H1 (cell line): ENCODE measurements around the gene SNRNP70. TPM values are rescaled to one million over a fixed set of nuclear protein-coding genes. Genes with fewer than 3 reads are reported as not detected.

ENCODE experiments used
- RFX5 ChIP-seq: IDR thresholded peaks from 2 replicates; pipeline ENCODE4 v1.6.1; 2011; ENCODE audit warnings: low read depth, low read length, improper control_type of control experiment, borderline replicate concordance
- RNF2 ChIP-seq: fragments of 200-900, 300-1000 bp; sonication (generic); IDR thresholded peaks from 2 replicates; pipeline ENCODE4 v1.7.1; 2016; ENCODE audit warnings: borderline replicate concordance, low read depth, mild to moderate bottlenecking, antibody characterized with exemption, low read length; ENCODE audit not compliant: poor library complexity, severe bottlenecking; ENCODE audit errors: missing control alignments
- RXRA ChIP-seq: IDR thresholded peaks from 2 replicates; pipeline ENCODE4 v1.6.1; 2011; ENCODE audit warnings: low read depth, mild to moderate bottlenecking, low read length, moderate library complexity; ENCODE audit not compliant: insufficient read depth
- TBP ChIP-seq: IDR thresholded peaks from 2 replicates; pipeline ENCODE4 v1.6.1; 2011; ENCODE audit warnings: low read depth, low read length, improper control_type of control experiment
- polyA plus RNA-seq, 7 experiments: library from polyadenylated mRNA; depleted of rRNA in 3 of 7; stranded (reverse) in 5 of 7; unstranded in 2 of 7; fragments of >200 nt in 5 of 7; fragments of 200-250 nt in 2 of 7; gene quantifications; 1 replicate in 5 of 7; 2 replicates in 1 of 7; 4 replicates in 1 of 7; pipeline versions ENCODE4 v1.2.1 to v1.2.3, GENCODE V29; 2011 to 2013; ENCODE audit warnings: missing spikeins in 2 of 7, mixed read lengths in 2 of 7
- total RNA-seq: library from RNA; stranded (reverse); fragmentation: NEBNext Ultra II Directional; extraction: Animal tissue kit (Norgen Biotek cat#: 25700); gene quantifications from 2 replicates; pipeline ENCODE4 v1.2.1, GENCODE V29; 2021
- TF ChIP-seq, protein P1 (sequence below): IDR thresholded peaks from 2 replicates; pipeline ENCODE4 v1.6.1; 2011; ENCODE audit warnings: low read length, improper control_type of control experiment
- TF ChIP-seq, protein P2 (sequence below), 3 experiments: IDR thresholded peaks; 1 replicate in 2 of 3; 2 replicates in 1 of 3; pipeline versions ENCODE4 v1.5.1 to v1.6.1; 2011; ENCODE audit warnings: low read length in 3 of 3, mild to moderate bottlenecking in 3 of 3, inconsistent platforms in 2 of 3, low read depth in 1 of 3, moderate library complexity in 1 of 3; ENCODE audit not compliant: insufficient read depth in 1 of 3; ENCODE audit errors: control extremely low read depth in 1 of 3

Gene SNRNP70
- total and polyA plus RNA-seq, 2 of the 8 experiments (the other 6 are each of a cell fraction or from before 2014, with no cell fraction given), result 231 to 235 TPM

DNA sequence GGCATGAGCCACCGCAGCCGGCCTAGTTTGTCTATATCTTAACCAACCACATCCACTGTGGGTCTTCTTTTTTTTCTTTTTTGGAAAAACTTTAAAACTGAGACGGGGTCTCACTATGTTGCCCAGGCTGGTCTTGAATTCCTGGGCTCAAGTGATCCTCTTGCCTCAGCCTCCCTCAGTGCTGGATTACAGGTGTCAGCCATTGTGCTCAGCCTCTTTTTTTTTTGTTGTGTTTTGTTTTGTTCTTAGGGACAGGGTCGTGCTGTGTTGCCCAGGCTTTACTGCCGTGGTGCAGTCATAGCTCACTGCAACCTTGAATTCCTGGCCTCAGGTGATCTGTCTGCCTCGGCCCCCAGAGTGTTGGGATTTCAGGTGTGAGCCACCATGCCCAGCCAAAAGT is 7.4 kb downstream of the SNRNP70 start (continued):
- TF ChIP-seq RXRA (no peak), TBP (no peak), RFX5 (no peak), RNF2 (no peak)
- TF ChIP-seq, protein P1, sequence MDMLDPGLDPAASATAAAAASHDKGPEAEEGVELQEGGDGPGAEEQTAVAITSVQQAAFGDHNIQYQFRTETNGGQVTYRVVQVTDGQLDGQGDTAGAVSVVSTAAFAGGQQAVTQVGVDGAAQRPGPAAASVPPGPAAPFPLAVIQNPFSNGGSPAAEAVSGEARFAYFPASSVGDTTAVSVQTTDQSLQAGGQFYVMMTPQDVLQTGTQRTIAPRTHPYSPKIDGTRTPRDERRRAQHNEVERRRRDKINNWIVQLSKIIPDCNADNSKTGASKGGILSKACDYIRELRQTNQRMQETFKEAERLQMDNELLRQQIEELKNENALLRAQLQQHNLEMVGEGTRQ, result no peak
- TF ChIP-seq, protein P2, sequence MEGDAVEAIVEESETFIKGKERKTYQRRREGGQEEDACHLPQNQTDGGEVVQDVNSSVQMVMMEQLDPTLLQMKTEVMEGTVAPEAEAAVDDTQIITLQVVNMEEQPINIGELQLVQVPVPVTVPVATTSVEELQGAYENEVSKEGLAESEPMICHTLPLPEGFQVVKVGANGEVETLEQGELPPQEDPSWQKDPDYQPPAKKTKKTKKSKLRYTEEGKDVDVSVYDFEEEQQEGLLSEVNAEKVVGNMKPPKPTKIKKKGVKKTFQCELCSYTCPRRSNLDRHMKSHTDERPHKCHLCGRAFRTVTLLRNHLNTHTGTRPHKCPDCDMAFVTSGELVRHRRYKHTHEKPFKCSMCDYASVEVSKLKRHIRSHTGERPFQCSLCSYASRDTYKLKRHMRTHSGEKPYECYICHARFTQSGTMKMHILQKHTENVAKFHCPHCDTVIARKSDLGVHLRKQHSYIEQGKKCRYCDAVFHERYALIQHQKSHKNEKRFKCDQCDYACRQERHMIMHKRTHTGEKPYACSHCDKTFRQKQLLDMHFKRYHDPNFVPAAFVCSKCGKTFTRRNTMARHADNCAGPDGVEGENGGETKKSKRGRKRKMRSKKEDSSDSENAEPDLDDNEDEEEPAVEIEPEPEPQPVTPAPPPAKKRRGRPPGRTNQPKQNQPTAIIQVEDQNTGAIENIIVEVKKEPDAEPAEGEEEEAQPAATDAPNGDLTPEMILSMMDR (IDR thresholded peaks at IDR 0.05; ENCODE audit: control extremely low read depth in 1 of 3, insufficient read depth in 1 of 3, low read depth in 1 of 3, low read length in 3 of 3), result no peak
